HepG2 (cell line): ENCODE data around the gene ZBED5. TPM values are rescaled to one million over a fixed set of nuclear protein-coding genes. Genes with fewer than 3 reads are reported as not detected.

Source experiments
- CAMTA2 ChIP-seq: sonication (generic); formaldehyde crosslinking; IDR thresholded peaks from 2 replicates; pipeline ENCODE4 v1.4.0; 2020; ENCODE audit warnings: mild to moderate bottlenecking, missing genetic modification reagents, borderline replicate concordance
- CBFB ChIP-seq: sonication (generic); formaldehyde crosslinking; IDR thresholded peaks from 2 replicates; pipeline ENCODE4 v1.4.0; 2020; ENCODE audit warnings: missing genetic modification reagents
- GTF2F1 ChIP-seq: fragments of 150-350 bp; IDR thresholded peaks from 2 replicates; pipeline ENCODE4 v1.6.1; 2014; ENCODE audit warnings: low read length
- HES4 ChIP-seq: sonication (generic); formaldehyde crosslinking; IDR thresholded peaks from 2 replicates; pipeline ENCODE4 v1.9.0; 2021; ENCODE audit warnings: mild to moderate bottlenecking, missing genetic modification reagents, borderline replicate concordance
- NCOR1 ChIP-seq: fragments of 200-600 bp; sonication (generic); IDR thresholded peaks from 2 replicates; pipeline ENCODE4 v1.7.0; 2017; ENCODE audit warnings: antibody characterized with exemption, low read length, borderline replicate concordance
- SIN3A ChIP-seq: IDR thresholded peaks from 2 replicates; pipeline ENCODE4 v1.6.1; 2011; ENCODE audit warnings: low read depth, mild to moderate bottlenecking, control low read depth, low read length, borderline replicate concordance
- SOX6 ChIP-seq, 2 experiments: fragments of 450-650 bp in 1 of 2; sonication (generic) in 1 of 2; formaldehyde crosslinking in 1 of 2; IDR thresholded peaks; 2 replicates each; pipeline versions ENCODE4 v1.4.0 to v1.6.1; 2017 to 2020; ENCODE audit warnings: antibody characterized with exemption in 1 of 2, mild to moderate bottlenecking in 1 of 2, missing genetic modification reagents in 1 of 2
- SPEN ChIP-seq: sonication (generic); formaldehyde crosslinking; IDR thresholded peaks from 2 replicates; pipeline ENCODE4 v1.5.1; 2020; ENCODE audit warnings: low read depth, mild to moderate bottlenecking, missing genetic modification reagents
- YY1 ChIP-seq: IDR thresholded peaks from 2 replicates; pipeline ENCODE4 v1.6.1; 2011; ENCODE audit warnings: low read length, low read depth, moderate library complexity, mild to moderate bottlenecking; ENCODE audit not compliant: insufficient read depth, insufficient replicate concordance
- ZFP90 ChIP-seq: sonication (generic); formaldehyde crosslinking; IDR thresholded peaks from 2 replicates; pipeline ENCODE4 v1.8.0; 2022; ENCODE audit warnings: missing genetic modification reagents, mild to moderate bottlenecking, inconsistent platforms, borderline replicate concordance
- ZNF224 ChIP-seq: sonication (generic); formaldehyde crosslinking; IDR thresholded peaks from 2 replicates; pipeline ENCODE4 v1.5.0; 2020; ENCODE audit warnings: mild to moderate bottlenecking, missing genetic modification reagents
- ZNF30 ChIP-seq: sonication (generic); formaldehyde crosslinking; IDR thresholded peaks from 2 replicates; pipeline ENCODE4 v1.5.0; 2020; ENCODE audit warnings: mild to moderate bottlenecking, missing genetic modification reagents
- ZNF709 ChIP-seq: sonication (generic); formaldehyde crosslinking; IDR thresholded peaks from 2 replicates; pipeline ENCODE4 v1.5.0; 2020; ENCODE audit warnings: mild to moderate bottlenecking, missing genetic modification reagents
- ZNF878 ChIP-seq: sonication (generic); formaldehyde crosslinking; IDR thresholded peaks from 2 replicates; pipeline ENCODE4 v1.8.1; 2023; ENCODE audit warnings: mild to moderate bottlenecking, missing genetic modification reagents, moderate library complexity
- polyA plus RNA-seq, 8 experiments: library from polyadenylated mRNA; depleted of rRNA in 3 of 8; stranded (reverse) in 7 of 8; unstranded in 1 of 8; fragments of >200 nt; fragmentation: Illumina TruSeq in 4 of 8; extraction: Trizol in 4 of 8; gene quantifications; 2 replicates each; pipeline versions ENCODE4 v1.2.1 to v1.2.3, GENCODE V29; 2011 to 2016; ENCODE audit warnings: low read depth in 4 of 8, missing spikeins in 1 of 8, mixed read lengths in 1 of 8; ENCODE audit not compliant: insufficient read depth in 1 of 8
- total RNA-seq, 5 experiments: library from RNA; depleted of rRNA; stranded (reverse); fragments of >200 nt; fragmentation: Illumina TruSeq; extraction: Trizol; gene quantifications; 2 replicates each; pipeline ENCODE4 v1.2.3, GENCODE V29; 2016; ENCODE audit warnings: low read depth in 1 of 5
- TF ChIP-seq, protein P1 (sequence below): sonication (generic); formaldehyde crosslinking; IDR thresholded peaks from 2 replicates; pipeline ENCODE4 v1.4.0; 2020; ENCODE audit warnings: missing genetic modification reagents, borderline replicate concordance
- TF ChIP-seq, protein P2 (sequence below), 2 experiments: sonication (generic) in 1 of 2; formaldehyde crosslinking in 1 of 2; IDR thresholded peaks; 2 replicates each; pipeline versions ENCODE4 v1.5.1 to v1.6.1; 2011 to 2020; ENCODE audit warnings: borderline replicate concordance in 1 of 2, low read depth in 1 of 2, low read length in 1 of 2, mild to moderate bottlenecking in 1 of 2, missing genetic modification reagents in 1 of 2, moderate library complexity in 1 of 2
- TF ChIP-seq, protein P3 (sequence below): sonication (generic); formaldehyde crosslinking; IDR thresholded peaks from 2 replicates; pipeline ENCODE4 v1.4.0; 2020; ENCODE audit warnings: missing genetic modification reagents
- TF ChIP-seq, protein P4 (sequence below): sonication (generic); formaldehyde crosslinking; IDR thresholded peaks from 2 replicates; pipeline ENCODE4 v1.5.0; 2020; ENCODE audit warnings: missing genetic modification reagents, mild to moderate bottlenecking, borderline replicate concordance

The ZBED5 gene
- total and polyA plus RNA-seq, 2 of the 13 experiments (the other 11 are each of a cell fraction or from before 2014, with no cell fraction given): 18.2 to 38.6 TPM

DNA sequence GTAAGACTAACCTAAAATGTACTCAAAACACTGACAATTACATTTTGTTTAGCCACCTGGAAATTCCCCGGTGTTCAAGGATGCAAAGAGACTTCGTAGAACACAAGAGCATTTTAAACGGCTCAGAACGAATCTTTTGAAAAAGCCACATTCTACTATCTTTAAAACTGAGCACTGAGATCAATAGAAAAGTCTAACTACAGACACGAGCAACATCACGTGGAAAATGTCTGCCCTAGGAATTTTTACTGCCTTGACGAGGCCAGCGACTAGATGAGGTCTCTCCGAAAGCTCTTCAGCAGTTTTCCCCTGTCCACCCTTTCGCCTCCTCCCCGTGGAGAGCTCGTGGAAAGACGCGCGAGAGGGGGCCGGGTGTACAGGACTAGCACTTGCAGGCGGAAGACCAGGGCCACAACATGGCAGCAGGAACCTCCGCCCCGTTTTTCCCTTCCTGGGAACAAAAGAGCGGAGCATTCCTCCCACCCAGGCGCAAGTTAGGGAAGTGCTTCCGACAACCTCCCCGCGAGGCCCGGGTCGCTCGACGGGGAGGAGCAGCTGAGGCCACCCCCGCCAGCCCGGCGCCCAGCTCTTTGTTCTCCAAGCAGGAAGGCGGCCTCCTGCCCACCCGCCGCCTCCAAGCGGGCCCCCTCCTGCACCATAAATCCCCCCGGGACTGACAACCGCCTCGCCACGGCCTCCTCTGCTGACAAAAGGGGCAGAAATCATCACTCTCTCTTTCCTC lies 50.2 kb downstream of the ZBED5 start (continued):
- TF ChIP-seq, protein P1, sequence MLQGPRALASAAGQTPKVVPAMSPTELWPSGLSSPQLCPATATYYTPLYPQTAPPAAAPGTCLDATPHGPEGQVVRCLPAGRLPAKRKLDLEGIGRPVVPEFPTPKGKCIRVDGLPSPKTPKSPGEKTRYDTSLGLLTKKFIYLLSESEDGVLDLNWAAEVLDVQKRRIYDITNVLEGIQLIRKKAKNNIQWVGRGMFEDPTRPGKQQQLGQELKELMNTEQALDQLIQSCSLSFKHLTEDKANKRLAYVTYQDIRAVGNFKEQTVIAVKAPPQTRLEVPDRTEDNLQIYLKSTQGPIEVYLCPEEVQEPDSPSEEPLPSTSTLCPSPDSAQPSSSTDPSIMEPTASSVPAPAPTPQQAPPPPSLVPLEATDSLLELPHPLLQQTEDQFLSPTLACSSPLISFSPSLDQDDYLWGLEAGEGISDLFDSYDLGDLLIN (CRISPR knock-in tag): no peak
- TF ChIP-seq CBFB (CRISPR knock-in tag) (no peak), ZNF30 (CRISPR knock-in tag) (no peak), SIN3A (peak; percentile 8; the same call in 1 of the 2 replicates), ZFP90 (CRISPR knock-in tag) (peak; percentile 30; the same call in 1 of the 2 replicates), HES4 (CRISPR knock-in tag) (no peak), GTF2F1 (no peak), ZNF878 (no peak), SPEN (CRISPR knock-in tag) (no peak), YY1 (peak; percentile 11), ZNF224 (no peak), CAMTA2 (CRISPR knock-in tag) (no peak), SOX6 (IDR thresholded peaks at IDR 0.05) (no peak), SOX6 (CRISPR knock-in tag; IDR thresholded peaks at IDR 0.05) (peak; percentile 4; the same call in 1 of the 2 replicates), NCOR1 (no peak), ZNF709 (no peak)
- TF ChIP-seq, protein P2, sequence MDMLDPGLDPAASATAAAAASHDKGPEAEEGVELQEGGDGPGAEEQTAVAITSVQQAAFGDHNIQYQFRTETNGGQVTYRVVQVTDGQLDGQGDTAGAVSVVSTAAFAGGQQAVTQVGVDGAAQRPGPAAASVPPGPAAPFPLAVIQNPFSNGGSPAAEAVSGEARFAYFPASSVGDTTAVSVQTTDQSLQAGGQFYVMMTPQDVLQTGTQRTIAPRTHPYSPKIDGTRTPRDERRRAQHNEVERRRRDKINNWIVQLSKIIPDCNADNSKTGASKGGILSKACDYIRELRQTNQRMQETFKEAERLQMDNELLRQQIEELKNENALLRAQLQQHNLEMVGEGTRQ (IDR thresholded peaks at IDR 0.05; ENCODE audit: low read depth, low read length): no peak
- TF ChIP-seq, protein P2 (CRISPR knock-in tag; IDR thresholded peaks at IDR 0.05; ENCODE audit: borderline replicate concordance): no peak
- TF ChIP-seq, protein P3, sequence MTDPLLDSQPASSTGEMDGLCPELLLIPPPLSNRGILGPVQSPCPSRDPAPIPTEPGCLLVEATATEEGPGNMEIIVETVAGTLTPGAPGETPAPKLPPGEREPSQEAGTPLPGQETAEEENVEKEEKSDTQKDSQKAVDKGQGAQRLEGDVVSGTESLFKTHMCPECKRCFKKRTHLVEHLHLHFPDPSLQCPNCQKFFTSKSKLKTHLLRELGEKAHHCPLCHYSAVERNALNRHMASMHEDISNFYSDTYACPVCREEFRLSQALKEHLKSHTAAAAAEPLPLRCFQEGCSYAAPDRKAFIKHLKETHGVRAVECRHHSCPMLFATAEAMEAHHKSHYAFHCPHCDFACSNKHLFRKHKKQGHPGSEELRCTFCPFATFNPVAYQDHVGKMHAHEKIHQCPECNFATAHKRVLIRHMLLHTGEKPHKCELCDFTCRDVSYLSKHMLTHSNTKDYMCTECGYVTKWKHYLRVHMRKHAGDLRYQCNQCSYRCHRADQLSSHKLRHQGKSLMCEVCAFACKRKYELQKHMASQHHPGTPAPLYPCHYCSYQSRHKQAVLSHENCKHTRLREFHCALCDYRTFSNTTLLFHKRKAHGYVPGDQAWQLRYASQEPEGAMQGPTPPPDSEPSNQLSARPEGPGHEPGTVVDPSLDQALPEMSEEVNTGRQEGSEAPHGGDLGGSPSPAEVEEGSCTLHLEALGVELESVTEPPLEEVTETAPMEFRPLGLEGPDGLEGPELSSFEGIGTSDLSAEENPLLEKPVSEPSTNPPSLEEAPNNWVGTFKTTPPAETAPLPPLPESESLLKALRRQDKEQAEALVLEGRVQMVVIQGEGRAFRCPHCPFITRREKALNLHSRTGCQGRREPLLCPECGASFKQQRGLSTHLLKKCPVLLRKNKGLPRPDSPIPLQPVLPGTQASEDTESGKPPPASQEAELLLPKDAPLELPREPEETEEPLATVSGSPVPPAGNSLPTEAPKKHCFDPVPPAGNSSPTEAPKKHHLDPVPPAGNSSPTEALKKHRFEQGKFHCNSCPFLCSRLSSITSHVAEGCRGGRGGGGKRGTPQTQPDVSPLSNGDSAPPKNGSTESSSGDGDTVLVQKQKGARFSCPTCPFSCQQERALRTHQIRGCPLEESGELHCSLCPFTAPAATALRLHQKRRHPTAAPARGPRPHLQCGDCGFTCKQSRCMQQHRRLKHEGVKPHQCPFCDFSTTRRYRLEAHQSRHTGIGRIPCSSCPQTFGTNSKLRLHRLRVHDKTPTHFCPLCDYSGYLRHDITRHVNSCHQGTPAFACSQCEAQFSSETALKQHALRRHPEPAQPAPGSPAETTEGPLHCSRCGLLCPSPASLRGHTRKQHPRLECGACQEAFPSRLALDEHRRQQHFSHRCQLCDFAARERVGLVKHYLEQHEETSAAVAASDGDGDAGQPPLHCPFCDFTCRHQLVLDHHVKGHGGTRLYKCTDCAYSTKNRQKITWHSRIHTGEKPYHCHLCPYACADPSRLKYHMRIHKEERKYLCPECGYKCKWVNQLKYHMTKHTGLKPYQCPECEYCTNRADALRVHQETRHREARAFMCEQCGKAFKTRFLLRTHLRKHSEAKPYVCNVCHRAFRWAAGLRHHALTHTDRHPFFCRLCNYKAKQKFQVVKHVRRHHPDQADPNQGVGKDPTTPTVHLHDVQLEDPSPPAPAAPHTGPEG (CRISPR knock-in tag): no peak
- TF ChIP-seq, protein P4, sequence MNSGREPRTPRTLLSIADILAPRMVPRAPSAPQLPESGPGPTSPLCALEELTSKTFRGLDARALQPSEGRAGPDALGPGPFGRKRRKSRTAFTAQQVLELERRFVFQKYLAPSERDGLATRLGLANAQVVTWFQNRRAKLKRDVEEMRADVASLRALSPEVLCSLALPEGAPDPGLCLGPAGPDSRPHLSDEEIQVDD (CRISPR knock-in tag): 0 out of 2 replicates have a peak, but pooled peaks have one; percentile 35
